Mammary epithelial cell (primary cell): ENCODE measurements around the gene CDC73.

Experiments
- CTCF ChIP-seq, 2 donors: IDR thresholded peaks in 1 of 2; conservative IDR thresholded peaks in 1 of 2; 2 replicates each; pipeline ENCODE4 v1.5.1; 2011 to 2012; ENCODE audit warnings: inconsistent platforms in 2 of 2, low read length in 2 of 2, mild to moderate bottlenecking in 2 of 2, control low read depth in 1 of 2, low read depth in 1 of 2; ENCODE audit not compliant: insufficient read depth in 1 of 2; ENCODE audit errors: extremely low read depth in 1 of 2
- EZH2 ChIP-seq: IDR thresholded peaks from 2 replicates; pipeline ENCODE4 v1.6.1; 2012; ENCODE audit warnings: low read length, inconsistent platforms, borderline replicate concordance

- TF ChIP-seq CTCF (conservative IDR thresholded peaks at IDR 0.05 in 1 of 2, IDR thresholded peaks at IDR 0.05 in 1 of 2; ENCODE audit: extremely low read depth in 1 of 2, insufficient read depth in 1 of 2, low read depth in 1 of 2, low read length in 2 of 2) (no peak), EZH2 (no peak)
These were observed 27.7 kb upstream of the CDC73 start for GRCh38 chr1:193094112-193094511.
